Measurements from ENCODE around the gene CNGA3. TPM values are rescaled to one million over a fixed set of nuclear protein-coding genes. Genes with fewer than 3 reads are reported as not detected.

CNGA3 gene
- total RNA-seq, 1 experiment from 2014 or later: not detected

GRCh38 chr2:98308532-98308931 is 37.7 kb upstream of the CNGA3 start:
- H4K5ac ChIP-seq (ENCODE audit: insufficient read length, low read depth, low read length): no peak overlapping the region

More at GRCh38 chr2:98308532-98308931, 37.7 kb upstream of the CNGA3 start:
- Histone ChIP-seq H3K18ac (ENCODE audit: insufficient read length, low read depth, low read length) (no peak overlapping the region), H2BK20ac (ENCODE audit: low read depth, low read length, poor library complexity, severe bottlenecking) (no peak overlapping the region), H2BK120ac (ENCODE audit: low read depth, low read length, poor library complexity, severe bottlenecking) (no peak overlapping the region), H3K9me3 (ENCODE audit: control insufficient read depth, low read depth, low read length) (no peaks in the 10 kb centered on the region), H3K23ac (ENCODE audit: insufficient read length, low read depth, low read length) (no peak overlapping the region), H3K56ac (ENCODE audit: insufficient read length, low read depth, low read length) (no peak overlapping the region), H4K8ac (replicated peaks; ENCODE audit: insufficient read length, low read depth, low read length) (no peak overlapping the region), H3K14ac (ENCODE audit: insufficient read depth, low read length) (no peak overlapping the region), H3K27ac (ENCODE audit: insufficient read length, low read depth, low read length) (no peak overlapping the region), H3K4me1 (ENCODE audit: insufficient read depth, low read length) (no peaks in the 10 kb centered on the region), H3K79me2 (ENCODE audit: insufficient read depth, low read length) (no peaks in the 10 kb centered on the region), H3K79me1 (ENCODE audit: insufficient read depth, low read depth, low read length, poor library complexity, severe bottlenecking) (no peaks in the 10 kb centered on the region), H4K20me1 (ENCODE audit: control insufficient read depth, insufficient read depth, insufficient read length) (no peaks in the 10 kb centered on the region), H4K91ac (ENCODE audit: insufficient read length, low read depth, low read length) (no peak overlapping the region), H2BK5ac (ENCODE audit: insufficient read length, low read length) (no peak overlapping the region), H3K27me3 (ENCODE audit: insufficient read depth, low read length) (no peaks in the 10 kb centered on the region), H2BK12ac (ENCODE audit: insufficient read length, low read depth, low read length) (no peak overlapping the region), H3K4ac (ENCODE audit: low read depth, low read length) (no peak overlapping the region), H3T11ph (ENCODE audit: low read length) (no peak overlapping the region), H2AK5ac (ENCODE audit: insufficient read length, low read length) (no peak overlapping the region), H2AFZ (ENCODE audit: low read length) (no peak overlapping the region), H2BK15ac (ENCODE audit: low read depth, low read length) (peak overlapping the region; percentile 98; the same call in 1 of the 2 replicates), H3K9ac (ENCODE audit: extremely low read depth, insufficient read length, low read length) (no peak overlapping the region), H3K23me2 (ENCODE audit: insufficient read length, low read depth, low read length, poor library complexity, severe bottlenecking) (no peaks in the 10 kb centered on the region), H3K4me2 (ENCODE audit: insufficient read depth, insufficient read length, low read length) (no peak overlapping the region)
- Mint-ChIP-seq H3K27ac (peak overlapping the region in 1 of 3 experiments; percentile 5; a peak in 1 of 7 replicates), H3K4me3 (no peak overlapping the region), H3K4me1 (peaks cover 11 to 22% of the 10 kb centered on the region in 2 experiments), H3K36me3 (ENCODE audit: insufficient read depth in 1 of 3, low read depth in 3 of 3) (peaks cover 0 to 3% (median 0%) of the 10 kb centered on the region in 3 experiments; a peak in 1 of 7 replicates), H3K27me3 (ENCODE audit: low read depth) (peaks cover 13% of the 10 kb centered on the region), H3K9me3 (no peaks in the 10 kb centered on the region)
- TF ChIP-seq, protein P1, sequence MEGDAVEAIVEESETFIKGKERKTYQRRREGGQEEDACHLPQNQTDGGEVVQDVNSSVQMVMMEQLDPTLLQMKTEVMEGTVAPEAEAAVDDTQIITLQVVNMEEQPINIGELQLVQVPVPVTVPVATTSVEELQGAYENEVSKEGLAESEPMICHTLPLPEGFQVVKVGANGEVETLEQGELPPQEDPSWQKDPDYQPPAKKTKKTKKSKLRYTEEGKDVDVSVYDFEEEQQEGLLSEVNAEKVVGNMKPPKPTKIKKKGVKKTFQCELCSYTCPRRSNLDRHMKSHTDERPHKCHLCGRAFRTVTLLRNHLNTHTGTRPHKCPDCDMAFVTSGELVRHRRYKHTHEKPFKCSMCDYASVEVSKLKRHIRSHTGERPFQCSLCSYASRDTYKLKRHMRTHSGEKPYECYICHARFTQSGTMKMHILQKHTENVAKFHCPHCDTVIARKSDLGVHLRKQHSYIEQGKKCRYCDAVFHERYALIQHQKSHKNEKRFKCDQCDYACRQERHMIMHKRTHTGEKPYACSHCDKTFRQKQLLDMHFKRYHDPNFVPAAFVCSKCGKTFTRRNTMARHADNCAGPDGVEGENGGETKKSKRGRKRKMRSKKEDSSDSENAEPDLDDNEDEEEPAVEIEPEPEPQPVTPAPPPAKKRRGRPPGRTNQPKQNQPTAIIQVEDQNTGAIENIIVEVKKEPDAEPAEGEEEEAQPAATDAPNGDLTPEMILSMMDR (conservative IDR thresholded peaks at IDR 0.05): no peak
- WGBS (ENCODE audit: extremely low coverage, insufficient read length, low lambda C conversion rate): no CpG with 5 or more reads among the region's 4 CpGs
- DNase-seq: no peak
